ENCODE measurements around the gene OR5AU1. TPM values are rescaled to one million over a fixed set of nuclear protein-coding genes. Genes with fewer than 3 reads are reported as not detected.

Gene OR5AU1
- total RNA-seq, 1 donor, result not detected

DNA sequence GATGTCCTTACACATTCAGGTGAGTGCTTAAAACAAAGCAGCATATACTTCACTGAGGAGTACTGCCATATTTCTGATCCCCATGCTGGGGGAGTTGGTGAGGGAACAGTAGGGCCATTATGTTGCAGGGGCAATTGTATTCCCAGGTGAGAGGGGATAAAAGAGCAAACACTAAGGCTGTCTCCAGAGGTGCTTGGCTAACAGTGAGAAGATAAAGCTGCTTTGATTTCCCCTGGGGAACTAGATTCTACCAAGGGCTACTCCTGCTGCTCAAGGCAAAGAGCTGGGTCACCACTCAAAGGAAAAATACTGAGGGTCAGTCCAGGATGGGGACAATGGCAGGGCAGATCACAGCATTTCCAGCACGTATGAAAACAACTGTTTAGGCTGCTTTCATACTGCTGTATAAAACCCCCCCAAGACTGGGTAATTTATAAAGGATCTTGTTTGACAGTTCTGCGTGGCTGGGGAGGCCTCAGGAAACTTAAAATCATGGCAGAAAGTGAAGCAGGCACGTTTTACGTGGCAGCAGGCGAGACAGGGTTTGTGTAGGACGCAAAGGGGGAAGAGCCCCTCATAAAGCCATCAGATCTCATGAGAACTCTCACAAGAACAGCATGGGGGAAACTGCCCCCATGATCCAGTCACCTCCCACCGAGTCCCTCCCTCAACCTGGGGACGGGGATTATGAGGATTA is 47.8 kb upstream of the OR5AU1 start:
- Histone ChIP-seq H3K27me3 (ENCODE audit: insufficient read depth, low read length) (no peaks in the 10 kb centered on the region), H3K27ac (ENCODE audit: low read depth, low read length) (no peak overlapping the region), H3K4me2 (ENCODE audit: insufficient read depth, low read length) (no peak overlapping the region), H3K4me1 (ENCODE audit: insufficient read depth, low read length) (no peaks in the 10 kb centered on the region), H4K20me1 (ENCODE audit: insufficient read depth, low read length) (peaks cover 56% of the 10 kb centered on the region), H3K79me2 (ENCODE audit: insufficient read depth, low read length) (no peaks in the 10 kb centered on the region), H2AFZ (ENCODE audit: low read length) (no peak overlapping the region), H3K36me3 (ENCODE audit: insufficient read depth, low read length) (peaks cover 57% of the 10 kb centered on the region), H3K4me3 (ENCODE audit: insufficient read depth, low read length) (no peak overlapping the region), H3K9me3 (ENCODE audit: low read depth, low read length) (no peaks in the 10 kb centered on the region)
- no peak for DNase-seq (ENCODE audit: insufficient read length, low spot score, missing footprints)
- TF ChIP-seq, protein P1, sequence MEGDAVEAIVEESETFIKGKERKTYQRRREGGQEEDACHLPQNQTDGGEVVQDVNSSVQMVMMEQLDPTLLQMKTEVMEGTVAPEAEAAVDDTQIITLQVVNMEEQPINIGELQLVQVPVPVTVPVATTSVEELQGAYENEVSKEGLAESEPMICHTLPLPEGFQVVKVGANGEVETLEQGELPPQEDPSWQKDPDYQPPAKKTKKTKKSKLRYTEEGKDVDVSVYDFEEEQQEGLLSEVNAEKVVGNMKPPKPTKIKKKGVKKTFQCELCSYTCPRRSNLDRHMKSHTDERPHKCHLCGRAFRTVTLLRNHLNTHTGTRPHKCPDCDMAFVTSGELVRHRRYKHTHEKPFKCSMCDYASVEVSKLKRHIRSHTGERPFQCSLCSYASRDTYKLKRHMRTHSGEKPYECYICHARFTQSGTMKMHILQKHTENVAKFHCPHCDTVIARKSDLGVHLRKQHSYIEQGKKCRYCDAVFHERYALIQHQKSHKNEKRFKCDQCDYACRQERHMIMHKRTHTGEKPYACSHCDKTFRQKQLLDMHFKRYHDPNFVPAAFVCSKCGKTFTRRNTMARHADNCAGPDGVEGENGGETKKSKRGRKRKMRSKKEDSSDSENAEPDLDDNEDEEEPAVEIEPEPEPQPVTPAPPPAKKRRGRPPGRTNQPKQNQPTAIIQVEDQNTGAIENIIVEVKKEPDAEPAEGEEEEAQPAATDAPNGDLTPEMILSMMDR (IDR thresholded peaks at IDR 0.05; ENCODE audit: extremely low read depth, low read depth, low read length), result no peak

DNA sequence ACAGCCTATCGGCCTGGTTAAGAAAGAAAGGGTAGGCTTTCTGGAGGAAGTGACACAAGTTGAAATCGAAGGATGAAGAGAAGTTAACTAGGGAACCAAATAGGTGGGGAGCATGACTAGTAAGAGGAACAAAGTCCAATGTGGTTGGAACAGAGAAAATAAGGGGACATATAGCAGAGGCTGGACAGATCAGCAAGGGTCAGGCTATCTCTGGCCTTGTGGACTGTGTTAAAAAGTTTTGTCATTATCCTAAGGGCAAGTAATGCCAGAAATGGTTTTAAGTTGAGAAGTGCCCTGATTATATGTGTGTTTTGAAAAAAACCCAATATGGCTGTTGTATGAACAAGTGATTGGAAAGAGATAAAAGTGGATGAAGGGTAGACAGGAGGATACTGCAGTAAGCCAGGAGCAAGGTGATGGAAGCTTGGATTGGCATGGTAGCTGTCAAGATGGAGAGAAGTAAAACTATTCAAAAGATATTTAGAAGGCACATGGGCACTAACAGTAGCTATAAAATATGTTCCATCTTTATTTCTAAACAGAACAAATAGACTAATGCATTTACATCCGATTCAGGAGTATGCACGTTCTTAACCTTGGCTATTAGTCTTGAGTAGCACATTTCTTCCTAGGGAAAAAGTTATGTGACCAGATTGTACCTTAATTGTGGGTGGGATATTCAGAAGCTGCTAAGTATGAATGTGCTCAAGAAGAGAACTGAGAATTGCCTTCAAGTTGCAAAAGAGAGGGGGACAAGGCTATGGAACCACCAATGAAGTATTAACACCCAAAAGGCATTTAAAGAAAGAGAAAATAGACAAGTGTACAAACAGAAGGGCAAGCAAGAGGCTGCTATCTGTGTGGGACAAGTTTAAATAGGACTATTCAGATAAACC is 46.8 kb upstream of the OR5AU1 start:
- Histone ChIP-seq H4K20me1 (ENCODE audit: insufficient read depth, low read length) (peaks cover 48% of the 10 kb centered on the region), H3K27me3 (ENCODE audit: insufficient read depth, low read length) (no peaks in the 10 kb centered on the region), H3K4me3 (ENCODE audit: insufficient read depth, low read length) (no peak overlapping the region), H3K9me3 (ENCODE audit: low read depth, low read length) (no peaks in the 10 kb centered on the region), H3K4me1 (ENCODE audit: insufficient read depth, low read length) (no peaks in the 10 kb centered on the region), H3K79me2 (ENCODE audit: insufficient read depth, low read length) (no peaks in the 10 kb centered on the region), H3K36me3 (ENCODE audit: insufficient read depth, low read length) (peaks cover 48% of the 10 kb centered on the region), H3K4me2 (ENCODE audit: insufficient read depth, low read length) (no peak overlapping the region), H3K27ac (ENCODE audit: low read depth, low read length) (no peak overlapping the region), H2AFZ (ENCODE audit: low read length) (no peak overlapping the region)
- TF ChIP-seq, protein P1 (IDR thresholded peaks at IDR 0.05; ENCODE audit: extremely low read depth, low read depth, low read length), result no peak
- DNase-seq (ENCODE audit: insufficient read length, low spot score, missing footprints), result no peak

- no peaks in the 10 kb centered on the region for H3K27me3 ChIP-seq (ENCODE audit: insufficient read depth, low read length)
- no peaks in the 10 kb centered on the region for H3K9me3 ChIP-seq (ENCODE audit: low read depth, low read length)
- no peak overlapping the region for H3K4me3 ChIP-seq (ENCODE audit: insufficient read depth, low read length)
- DNase-seq (ENCODE audit: insufficient read length, low spot score, missing footprints), result no peak
- no peaks in the 10 kb centered on the region for H3K4me1 ChIP-seq (ENCODE audit: insufficient read depth, low read length)
- peaks cover 47% of the 10 kb centered on the region for H4K20me1 ChIP-seq (ENCODE audit: insufficient read depth, low read length)
- peaks cover 41% of the 10 kb centered on the region for H3K36me3 ChIP-seq (ENCODE audit: insufficient read depth, low read length)
- no peak overlapping the region for H3K27ac ChIP-seq (ENCODE audit: low read depth, low read length)
- TF ChIP-seq, protein P1 (IDR thresholded peaks at IDR 0.05; ENCODE audit: extremely low read depth, low read depth, low read length), result no peak
- H3K4me2 ChIP-seq (ENCODE audit: insufficient read depth, low read length), result no peak overlapping the region
- no peak overlapping the region for H2AFZ ChIP-seq (ENCODE audit: low read length)
- H3K79me2 ChIP-seq (ENCODE audit: insufficient read depth, low read length), result no peaks in the 10 kb centered on the region
Observed at GRCh38 chr14:21201732-21202462, 46.0 kb upstream of the OR5AU1 start.
